Small intestine (tissue), 7 donors: ENCODE data around the gene JPH3. TPM values are rescaled to one million over a fixed set of nuclear protein-coding genes. Genes with fewer than 3 reads are reported as not detected.
"Not testable (repeated sequence)": the region's sequence is repeated elsewhere in the genome, so short reads cannot be mapped to it uniquely, and the experiment has no call there.

Source experiments
- DNase-seq, 2 donors: peaks; one replicate each; pipeline versions ENCODE4 v3.0.0 to v3.0.0-alpha.2; 2013
- FAIRE-seq: peaks from 2 replicates; lab custom pipeline; 2012; peaks lifted over from hg19 to GRCh38; lab: Jason Lieb, UNC
- H3K27ac ChIP-seq, 3 donors: one replicate each; pipeline ENCODE4 v1.5.1; 2013; ENCODE audit warnings: low read length in 2 of 3, mild to moderate bottlenecking in 2 of 3, control low read depth in 1 of 3, inconsistent platforms in 1 of 3, low read depth in 1 of 3, moderate library complexity in 1 of 3
- H3K27me3 ChIP-seq, 3 donors: one replicate each; pipeline ENCODE4 v1.6.1; 2013; ENCODE audit warnings: low read length in 3 of 3, inconsistent platforms in 1 of 3; ENCODE audit not compliant: control insufficient read depth in 3 of 3, insufficient read depth in 3 of 3
- H3K36me3 ChIP-seq, 3 donors: one replicate each; pipeline ENCODE4 v1.6.1; 2013; ENCODE audit warnings: low read length in 3 of 3, inconsistent platforms in 1 of 3, low read depth in 1 of 3, mild to moderate bottlenecking in 1 of 3, moderate library complexity in 1 of 3; ENCODE audit not compliant: control insufficient read depth in 3 of 3, insufficient read depth in 2 of 3
- H3K4me1 ChIP-seq, 3 donors: one replicate each; pipeline ENCODE4 v1.6.1; 2013; ENCODE audit warnings: low read length in 2 of 3, inconsistent platforms in 1 of 3, low read depth in 1 of 3, mild to moderate bottlenecking in 1 of 3, moderate library complexity in 1 of 3; ENCODE audit not compliant: control insufficient read depth in 3 of 3, insufficient read depth in 2 of 3
- H3K4me3 ChIP-seq, 3 donors: one replicate each; pipeline ENCODE4 v1.5.1; 2013; ENCODE audit warnings: low read length in 3 of 3, control low read depth in 1 of 3, inconsistent platforms in 1 of 3, low read depth in 1 of 3, mild to moderate bottlenecking in 1 of 3, moderate library complexity in 1 of 3
- H3K9me3 ChIP-seq, 2 donors: one replicate each; pipeline ENCODE4 v1.6.1; 2013; ENCODE audit warnings: low read depth in 1 of 2, low read length in 1 of 2; ENCODE audit not compliant: control insufficient read depth in 2 of 2, insufficient read depth in 1 of 2
- WGBS, 3 donors: extraction: QIAGEN DNeasy Blood & Tissue Kit; methylation state at CpG; one replicate each; pipeline ENCODE4 v1.1.7; 2013; 5-methylcytosine and 5-hydroxymethylcytosine counted together
- polyA plus RNA-seq, 4 donors: library from polyadenylated mRNA; stranded (reverse) in 3 of 4; unstranded in 1 of 4; fragments of 200-250 nt in 3 of 4; fragments of 120-200 nt in 1 of 4; gene quantifications; one replicate each; pipeline versions ENCODE4 v1.2.1 to v1.2.3, GENCODE V29; 2013
- donor health status: healthy with polysubstance abuse.
- donor health status: control.
- donor health status: control.
- donor health status: Bipolar disorder and iron deficiency.
- donor health status: healthy.

Gene JPH3
- polyA plus RNA-seq, 4 donors, result 0.22 to 2.4 TPM; not detected in 2

GRCh38 chr16:87570572-87570937 is 31.8 kb upstream of the JPH3 start:
- FAIRE-seq (no peak), DNase-seq (no peak)
- H3K4me1 ChIP-seq, result peaks cover 0 to 6% (median 0%) of the 10 kb centered on the region in 3 donors
- no peaks in the 10 kb centered on the region for H3K36me3 ChIP-seq
- H3K27ac ChIP-seq, result no peak overlapping the region
- H3K4me3 ChIP-seq, result no peak overlapping the region
- H3K9me3 ChIP-seq, result no peaks in the 10 kb centered on the region
- 20 to 58% (median 31%) methylated on average over 6 of the region's 6 CpGs for WGBS, 3 donors
- peaks cover 0 to 4% (median 3%) of the 10 kb centered on the region in 3 donors for H3K27me3 ChIP-seq

GRCh38 chr16:87570938-87571867 is 31.1 kb upstream of the JPH3 start:
- Histone ChIP-seq H3K9me3 (no peaks in the 10 kb centered on the region), H3K36me3 (no peaks in the 10 kb centered on the region), H3K4me3 (no peak overlapping the region), H3K27ac (peak overlapping the region in 1 of 3 donors; percentile 59), H3K4me1 (peaks cover 0 to 6% (median 0%) of the 10 kb centered on the region in 3 donors), H3K27me3 (peaks cover 0 to 6% (median 3%) of the 10 kb centered on the region in 3 donors)
- DNase-seq (peak; percentile 56 to 63), FAIRE-seq (no peak)
- WGBS, 3 donors, result 29 to 38% (median 35%) methylated on average over 24 of the region's 24 CpGs

GRCh38 chr16:87571868-87572244 is 30.5 kb upstream of the JPH3 start:
- WGBS, 3 donors, result 69 to 77% (median 74%) methylated on average over 11 of the region's 11 CpGs
- peaks cover 0 to 10% (median 3%) of the 10 kb centered on the region in 3 donors for H3K27me3 ChIP-seq
- peaks cover 0 to 6% (median 0%) of the 10 kb centered on the region in 3 donors for H3K4me1 ChIP-seq
- no peak overlapping the region for H3K27ac ChIP-seq
- no peak overlapping the region for H3K4me3 ChIP-seq
- no peaks in the 10 kb centered on the region for H3K9me3 ChIP-seq
- DNase-seq (no peak), FAIRE-seq (no peak)
- H3K36me3 ChIP-seq, result no peaks in the 10 kb centered on the region

GRCh38 chr16:87572959-87573358 is 29.3 kb upstream of the JPH3 start:
- no peak overlapping the region for H3K4me3 ChIP-seq
- DNase-seq (no peak), FAIRE-seq (no peak)
- H3K4me1 ChIP-seq, result peaks cover 0 to 6% (median 0%) of the 10 kb centered on the region in 3 donors
- 72 to 77% (median 72%) methylated on average over 6 of the region's 6 CpGs for WGBS, 3 donors
- H3K27ac ChIP-seq, result no peak overlapping the region
- H3K9me3 ChIP-seq, result no peaks in the 10 kb centered on the region
- no peaks in the 10 kb centered on the region for H3K36me3 ChIP-seq
- peaks cover 0 to 10% (median 5%) of the 10 kb centered on the region in 3 donors for H3K27me3 ChIP-seq

DNA sequence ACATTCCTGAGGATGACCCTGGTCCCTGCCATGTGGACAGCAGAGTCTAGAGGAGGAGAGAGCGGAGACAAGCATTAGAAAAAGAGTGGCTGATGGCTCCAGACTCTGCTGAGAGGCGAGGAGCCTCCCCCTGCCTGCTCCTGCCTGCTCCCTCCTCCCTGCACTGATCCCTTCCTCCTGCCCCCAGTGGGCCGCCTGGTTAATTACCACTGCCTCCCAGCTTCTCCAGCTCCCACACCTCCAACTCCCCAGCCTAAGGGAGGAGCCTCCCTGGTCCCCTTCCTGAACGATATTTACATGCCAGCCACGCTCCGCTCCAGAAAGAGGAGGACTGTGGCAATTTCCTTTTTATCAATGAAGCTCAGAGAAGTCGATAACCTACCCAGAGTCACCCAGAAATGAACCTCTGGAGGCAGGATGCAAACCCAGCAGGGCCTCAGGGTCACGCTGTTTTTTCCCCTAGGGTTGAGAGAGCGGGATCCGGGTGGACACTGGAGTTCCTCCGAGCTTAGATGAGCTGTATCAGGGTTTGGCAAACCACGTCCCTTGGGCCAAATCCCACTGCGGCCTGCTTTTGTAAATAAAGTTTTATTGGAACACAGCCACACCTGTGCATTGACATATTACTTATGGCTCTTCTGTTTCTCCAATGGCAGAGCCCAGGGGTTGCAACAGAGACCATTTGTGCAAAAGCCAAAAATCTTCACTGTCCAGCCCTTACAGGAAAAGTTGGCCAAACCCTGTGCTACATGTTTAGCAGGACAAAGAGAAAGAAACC is 27.1 kb upstream of the JPH3 start:
- H3K36me3 ChIP-seq, result no peaks in the 10 kb centered on the region
- 49 to 66% (median 56%) methylated on average over 13 of the region's 13 CpGs for WGBS, 3 donors
- no peak overlapping the region for H3K4me3 ChIP-seq
- no peak overlapping the region for H3K27ac ChIP-seq
- DNase-seq, result no peak
- peaks cover 0 to 6% (median 0%) of the 10 kb centered on the region in 3 donors for H3K4me1 ChIP-seq
- H3K9me3 ChIP-seq, result no peaks in the 10 kb centered on the region
- FAIRE-seq, result no peak
- peaks cover 0 to 10% (median 5%) of the 10 kb centered on the region in 3 donors for H3K27me3 ChIP-seq

- FAIRE-seq, result no peak
- H3K4me3 ChIP-seq, result no peak overlapping the region
- no peaks in the 10 kb centered on the region for H3K36me3 ChIP-seq
- no peak for DNase-seq
- peaks cover 0 to 10% (median 5%) of the 10 kb centered on the region in 3 donors for H3K27me3 ChIP-seq
- WGBS, 3 donors, result 54 to 57% (median 56%) methylated on average over 16 of the region's 16 CpGs
- no peak overlapping the region for H3K27ac ChIP-seq
- H3K9me3 ChIP-seq, result no peaks in the 10 kb centered on the region
- H3K4me1 ChIP-seq, result peaks cover 0 to 6% (median 0%) of the 10 kb centered on the region in 3 donors
Measured at GRCh38 chr16:87576171-87576570, 26.1 kb upstream of the JPH3 start.

DNA sequence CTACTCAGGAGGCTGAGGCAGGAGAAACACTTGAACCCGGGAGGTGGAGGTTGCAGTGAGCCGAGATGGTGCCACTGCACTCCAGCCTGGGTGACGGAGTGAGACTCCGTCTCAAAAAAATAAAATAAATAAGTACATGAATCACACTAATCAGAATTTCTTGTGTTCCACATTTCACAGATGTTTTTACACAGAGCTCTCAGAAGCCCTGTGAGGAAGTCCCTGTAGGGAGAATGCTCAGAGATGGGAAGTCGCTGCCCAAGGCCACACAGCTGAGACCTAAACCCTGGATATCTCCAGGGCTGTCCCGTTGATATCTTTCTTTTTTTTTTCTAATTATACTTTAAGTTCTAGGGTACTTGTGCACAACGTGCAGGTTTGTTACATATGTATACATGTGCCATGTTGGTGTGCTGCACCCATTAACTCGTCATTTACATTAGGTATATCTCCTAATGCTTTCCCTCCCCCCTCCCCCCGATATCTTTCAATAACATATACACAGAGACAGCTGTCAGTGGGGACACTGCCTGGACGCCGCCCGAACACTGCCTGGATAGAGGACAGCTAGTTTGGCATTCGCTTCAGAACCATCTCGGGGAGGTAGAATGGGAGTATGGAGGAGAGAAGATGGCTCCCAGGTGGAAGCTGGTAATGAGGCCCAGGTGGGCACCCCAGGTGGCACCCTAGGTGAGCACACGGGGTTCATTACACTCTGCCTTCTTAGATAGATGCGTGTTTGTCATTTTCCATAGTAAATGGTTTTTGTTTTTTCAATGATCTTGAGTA is 24.0 kb upstream of the JPH3 start:
- WGBS, 3 donors, result 78 to 87% (median 85%) methylated on average over 16 of the region's 16 CpGs
- H3K4me1 ChIP-seq, H3K9me3 ChIP-seq, FAIRE-seq, H3K27ac ChIP-seq, DNase-seq, H3K4me3 ChIP-seq, H3K36me3 ChIP-seq: not testable (repeated sequence)
- H3K27me3 ChIP-seq, result peaks cover 0 to 16% (median 1%) of the 10 kb centered on the region in 3 donors

DNA sequence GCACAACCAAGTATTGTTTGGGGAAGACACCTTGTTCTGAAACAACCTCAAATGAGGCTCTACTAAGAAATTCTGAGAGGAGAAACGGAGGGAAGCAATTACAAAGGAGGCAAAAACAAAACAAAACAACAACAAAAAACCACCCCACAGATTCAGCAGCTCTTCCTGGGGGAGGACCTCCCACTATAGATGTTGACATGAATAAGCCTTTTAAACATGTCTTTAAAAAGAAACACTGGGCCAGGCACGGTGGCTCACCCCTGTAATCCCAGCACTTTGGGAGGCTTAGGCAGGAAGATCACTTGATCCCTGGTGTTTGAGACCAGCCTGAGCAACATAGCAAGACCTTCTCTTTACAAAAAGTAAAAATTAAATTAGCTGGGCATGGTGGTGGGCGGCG is 22.6 kb upstream of the JPH3 start:
- Histone ChIP-seq H3K9me3 (no peaks in the 10 kb centered on the region), H3K27me3 (peaks cover 0 to 19% (median 1%) of the 10 kb centered on the region in 3 donors), H3K27ac (no peak overlapping the region), H3K36me3 (no peaks in the 10 kb centered on the region), H3K4me1 (no peaks in the 10 kb centered on the region), H3K4me3 (no peak overlapping the region)
- WGBS, 3 donors, result 72 to 82% (median 81%) methylated on average over 4 of the region's 4 CpGs
- FAIRE-seq (no peak), DNase-seq (no peak)
